Measurements from ENCODE around the gene APMAP.

DNA sequence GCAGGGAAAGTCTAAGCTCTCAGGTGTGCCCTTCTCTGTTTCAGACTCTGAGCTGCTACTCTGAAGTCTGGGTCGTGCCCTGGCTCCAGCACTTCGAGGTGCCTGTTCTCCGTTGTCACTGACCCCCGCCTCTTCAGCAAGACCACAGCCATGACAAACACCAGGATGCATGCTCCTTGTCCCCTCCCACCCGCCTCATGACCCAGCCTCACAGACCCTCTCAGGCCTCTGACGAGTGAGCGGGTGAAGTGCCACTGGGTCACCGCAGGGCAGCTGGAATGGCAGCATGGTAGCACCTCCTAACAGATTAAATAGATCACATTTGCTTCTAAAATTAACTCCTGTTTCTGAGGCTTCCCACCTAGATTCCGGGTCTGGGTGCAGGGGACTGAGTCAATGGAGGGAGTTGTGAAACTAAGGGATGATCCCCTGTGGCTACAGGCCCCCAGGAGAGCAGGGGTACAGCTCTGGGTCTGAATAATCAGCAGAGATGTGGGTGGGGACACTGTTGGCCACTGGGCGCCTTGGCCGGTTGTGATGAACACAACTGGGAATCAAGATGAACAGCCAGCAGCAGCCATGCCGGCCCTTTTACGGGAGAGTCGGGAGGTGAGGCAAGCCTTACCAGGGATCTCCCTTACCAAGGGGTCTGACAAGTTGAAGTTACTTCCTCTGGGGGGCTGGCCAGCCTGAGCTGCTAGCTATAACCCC, 32.8 kb downstream of the APMAP start:
- TF ChIP-seq CTCF (IDR thresholded peaks at IDR 0.05), result no peak
- TF ChIP-seq POLR2A (IDR thresholded peaks at IDR 0.05), result no peak

Data from uterus (tissue), 2 donors.